ENCODE data around the gene PDYN.

PDYN gene

GRCh38 chr20:1942061-1942460 is 51.8 kb downstream of the PDYN start:
- no peak for DNase-seq (ENCODE audit: extremely low spot score)
- no peak for TF ChIP-seq CTBP1 (IDR thresholded peaks at IDR 0.05; ENCODE audit: borderline replicate concordance)
- TF ChIP-seq ELF4 (IDR thresholded peaks at IDR 0.05): no peak
- no peak for TF ChIP-seq SP1 (IDR thresholded peaks at IDR 0.05)
- TF ChIP-seq FOXA1 (IDR thresholded peaks at IDR 0.05): no peak
- TF ChIP-seq HDGF (IDR thresholded peaks at IDR 0.05; ENCODE audit: borderline replicate concordance): no peak
- TF ChIP-seq TARDBP (IDR thresholded peaks at IDR 0.05): no peak
- TF ChIP-seq NFRKB (IDR thresholded peaks at IDR 0.05): no peak
- TF ChIP-seq ARNT (IDR thresholded peaks at IDR 0.05): no peak
- no peak for TF ChIP-seq PKNOX1 (IDR thresholded peaks at IDR 0.05)
- TF ChIP-seq FOXK2 (IDR thresholded peaks at IDR 0.05): no peak
- no peak for TF ChIP-seq FOXM1 (IDR thresholded peaks at IDR 0.05; ENCODE audit: borderline replicate concordance)
- TF ChIP-seq ZNF384 (IDR thresholded peaks at IDR 0.05): no peak
- ChIA-PET CTCF (no interaction called here), POLR2A (no interaction called here)

GRCh38 chr20:1941226-1941625 is 52.6 kb downstream of the PDYN start:
- no peak for DNase-seq (ENCODE audit: extremely low spot score)
- TF ChIP-seq FOXA1 (IDR thresholded peaks at IDR 0.05) (no peak), SUZ12 (IDR thresholded peaks at IDR 0.05) (no peak), ELF4 (IDR thresholded peaks at IDR 0.05) (no peak), CTBP1 (IDR thresholded peaks at IDR 0.05; ENCODE audit: borderline replicate concordance) (no peak), TARDBP (IDR thresholded peaks at IDR 0.05) (no peak), PKNOX1 (IDR thresholded peaks at IDR 0.05) (no peak), BHLHE40 (IDR thresholded peaks at IDR 0.05; ENCODE audit: borderline replicate concordance) (no peak), L3MBTL2 (conservative IDR thresholded peaks at IDR 0.05) (no peak), HDGF (IDR thresholded peaks at IDR 0.05; ENCODE audit: borderline replicate concordance) (no peak), ZNF384 (IDR thresholded peaks at IDR 0.05) (no peak), NFRKB (IDR thresholded peaks at IDR 0.05) (no peak), SP1 (IDR thresholded peaks at IDR 0.05) (no peak), FOXM1 (IDR thresholded peaks at IDR 0.05; ENCODE audit: borderline replicate concordance) (no peak), ARNT (IDR thresholded peaks at IDR 0.05) (no peak), FOXK2 (IDR thresholded peaks at IDR 0.05) (no peak)
- POLR2A ChIA-PET: no interaction called here
- CTCF ChIA-PET: no interaction called here

- ChIA-PET POLR2A (no interaction called here), CTCF (no interaction called here)
- no peak for DNase-seq (ENCODE audit: extremely low spot score)
- no peak for TF ChIP-seq BHLHE40 (IDR thresholded peaks at IDR 0.05; ENCODE audit: borderline replicate concordance)
- TF ChIP-seq SUZ12 (IDR thresholded peaks at IDR 0.05): no peak
- no peak for TF ChIP-seq HDGF (IDR thresholded peaks at IDR 0.05; ENCODE audit: borderline replicate concordance)
- no peak for TF ChIP-seq ELF4 (IDR thresholded peaks at IDR 0.05)
- no peak for TF ChIP-seq TARDBP (IDR thresholded peaks at IDR 0.05)
- TF ChIP-seq PKNOX1 (IDR thresholded peaks at IDR 0.05): no peak
- no peak for TF ChIP-seq FOXA1 (IDR thresholded peaks at IDR 0.05)
- no peak for TF ChIP-seq ARNT (IDR thresholded peaks at IDR 0.05)
- no peak for TF ChIP-seq ZNF384 (IDR thresholded peaks at IDR 0.05)
- no peak for TF ChIP-seq NFRKB (IDR thresholded peaks at IDR 0.05)
- no peak for TF ChIP-seq L3MBTL2 (conservative IDR thresholded peaks at IDR 0.05)
- TF ChIP-seq CTBP1 (IDR thresholded peaks at IDR 0.05; ENCODE audit: borderline replicate concordance): no peak
- TF ChIP-seq LEF1 (IDR thresholded peaks at IDR 0.05; ENCODE audit: borderline replicate concordance): no peak
- no peak for TF ChIP-seq SP1 (IDR thresholded peaks at IDR 0.05)
- TF ChIP-seq FOXK2 (IDR thresholded peaks at IDR 0.05): no peak
Observed at GRCh38 chr20:1940581-1940980, 53.3 kb downstream of the PDYN start.

GRCh38 chr20:1939270-1939595 is 54.6 kb downstream of the PDYN start:
- no peak for TF ChIP-seq CTBP1 (IDR thresholded peaks at IDR 0.05; ENCODE audit: borderline replicate concordance)
- no peak for TF ChIP-seq SP1 (IDR thresholded peaks at IDR 0.05)
- TF ChIP-seq L3MBTL2 (conservative IDR thresholded peaks at IDR 0.05): no peak
- TF ChIP-seq SUZ12 (IDR thresholded peaks at IDR 0.05): no peak
- TF ChIP-seq FOXA1 (IDR thresholded peaks at IDR 0.05): no peak
- TF ChIP-seq PKNOX1 (IDR thresholded peaks at IDR 0.05): no peak
- TF ChIP-seq LEF1 (IDR thresholded peaks at IDR 0.05; ENCODE audit: borderline replicate concordance): no peak
- no peak for TF ChIP-seq FOXK2 (IDR thresholded peaks at IDR 0.05)
- no peak for TF ChIP-seq ARNT (IDR thresholded peaks at IDR 0.05)
- TF ChIP-seq NFRKB (IDR thresholded peaks at IDR 0.05): no peak
- TF ChIP-seq BHLHE40 (IDR thresholded peaks at IDR 0.05; ENCODE audit: borderline replicate concordance): no peak
- TF ChIP-seq FOXM1 (IDR thresholded peaks at IDR 0.05; ENCODE audit: borderline replicate concordance): no peak
- TF ChIP-seq ZNF384 (IDR thresholded peaks at IDR 0.05): no peak
- TF ChIP-seq HDGF (IDR thresholded peaks at IDR 0.05; ENCODE audit: borderline replicate concordance): no peak
- no peak for TF ChIP-seq ELF4 (IDR thresholded peaks at IDR 0.05)
- no peak for TF ChIP-seq TARDBP (IDR thresholded peaks at IDR 0.05)
- POLR2A ChIA-PET: no interaction called here
- DNase-seq (ENCODE audit: extremely low spot score): no peak
- CTCF ChIA-PET: no interaction called here

- DNase-seq (ENCODE audit: extremely low spot score): no peak
- ChIA-PET CTCF (no interaction called here), POLR2A (no interaction called here)
- TF ChIP-seq LEF1 (IDR thresholded peaks at IDR 0.05; ENCODE audit: borderline replicate concordance) (no peak), ELF4 (IDR thresholded peaks at IDR 0.05) (no peak), TARDBP (IDR thresholded peaks at IDR 0.05) (no peak), ZNF384 (IDR thresholded peaks at IDR 0.05) (no peak), NFRKB (IDR thresholded peaks at IDR 0.05) (no peak), BHLHE40 (IDR thresholded peaks at IDR 0.05; ENCODE audit: borderline replicate concordance) (no peak), FOXA1 (IDR thresholded peaks at IDR 0.05) (no peak), PKNOX1 (IDR thresholded peaks at IDR 0.05) (no peak), SUZ12 (IDR thresholded peaks at IDR 0.05) (no peak), CTBP1 (IDR thresholded peaks at IDR 0.05; ENCODE audit: borderline replicate concordance) (no peak)
Observed at GRCh38 chr20:1938464-1939269, 55.2 kb downstream of the PDYN start.

Measured in HEK293T (cell line).